BJ (cell line): Measurements from ENCODE around the gene TVP23C. TPM values are rescaled to one million over a fixed set of nuclear protein-coding genes. Genes with fewer than 3 reads are reported as not detected.
A peak's percentile ranks its signal among the peaks of the same experiment; 100 is the strongest.

Experiments
- CTCF ChIA-PET: fragments of 350-600 bp; formaldehyde crosslinking; extraction: SDS; loops from one replicate; lab custom pipeline; 2021; ENCODE audit warnings: antibody characterized with exemption, inconsistent platforms; lab: Yijun Ruan, JAX
- POLR2A ChIA-PET: fragments of 300-600 bp; sonication (Branson Sonifier 250); formaldehyde crosslinking; extraction: SDS; loops from one replicate; lab custom pipeline; 2021; ENCODE audit warnings: antibody characterized with exemption; lab: Charles Lee
- DNase-seq: peaks from one replicate; pipeline ENCODE4 v3.0.0-alpha.2; 2011; ENCODE audit warnings: low read depth
- H3K27me3 ChIP-seq: 2 replicates; pipeline ENCODE4 v1.6.0; 2011; ENCODE audit warnings: low read length; ENCODE audit not compliant: control insufficient read depth, insufficient read depth
- H3K36me3 ChIP-seq: 2 replicates; pipeline ENCODE4 v1.5.1; 2011; ENCODE audit warnings: low read length; ENCODE audit not compliant: control insufficient read depth, insufficient read depth
- H3K4me3 ChIP-seq: 2 replicates; pipeline ENCODE4 v1.5.1; 2011; ENCODE audit warnings: low read depth, mild to moderate bottlenecking, control low read depth, low read length
- polyA plus RNA-seq: library from polyadenylated mRNA; depleted of rRNA; stranded (reverse); fragments of >200 nt; gene quantifications from 2 replicates; pipeline ENCODE4 v1.2.3, GENCODE V29; 2011
- TF ChIP-seq, protein P1 (sequence below): IDR thresholded peaks from 2 replicates; pipeline ENCODE4 v1.5.1; 2011; ENCODE audit warnings: low read depth, mild to moderate bottlenecking, control low read depth, inconsistent platforms, low read length, moderate library complexity; ENCODE audit not compliant: insufficient read depth

Gene TVP23C
- polyA plus RNA-seq, 1 experiment: 5.8 TPM

DNA sequence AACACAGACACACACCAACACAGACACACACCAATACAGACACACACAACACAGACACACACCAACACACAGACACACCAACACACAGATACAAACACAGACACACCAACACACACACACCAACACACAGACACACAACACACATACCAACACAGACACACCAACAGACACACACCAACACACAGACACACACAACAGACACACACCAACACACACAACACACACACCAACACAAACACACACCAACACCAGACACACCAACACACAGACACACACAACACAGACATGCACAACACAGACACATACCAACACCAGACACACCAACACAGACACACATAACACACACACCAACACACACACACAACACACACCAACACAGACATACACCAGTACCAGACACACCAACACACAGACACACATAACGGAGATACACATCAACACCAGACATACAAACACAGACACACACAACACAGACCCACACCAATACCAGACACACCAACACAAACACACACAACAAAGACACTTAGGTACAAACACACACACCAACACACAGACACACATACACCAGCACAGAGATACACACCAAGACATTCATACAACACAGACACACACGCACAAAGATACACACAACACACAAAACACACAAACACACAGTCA, 98.1 kb downstream of the TVP23C start:
- H3K36me3 ChIP-seq: no peaks in the 10 kb centered on the region
- CTCF ChIA-PET: no interaction called here
- no peak overlapping the region for H3K4me3 ChIP-seq
- POLR2A ChIA-PET: no interaction called here
- H3K27me3 ChIP-seq: no peaks in the 10 kb centered on the region
- DNase-seq: no peak
- TF ChIP-seq, protein P1, sequence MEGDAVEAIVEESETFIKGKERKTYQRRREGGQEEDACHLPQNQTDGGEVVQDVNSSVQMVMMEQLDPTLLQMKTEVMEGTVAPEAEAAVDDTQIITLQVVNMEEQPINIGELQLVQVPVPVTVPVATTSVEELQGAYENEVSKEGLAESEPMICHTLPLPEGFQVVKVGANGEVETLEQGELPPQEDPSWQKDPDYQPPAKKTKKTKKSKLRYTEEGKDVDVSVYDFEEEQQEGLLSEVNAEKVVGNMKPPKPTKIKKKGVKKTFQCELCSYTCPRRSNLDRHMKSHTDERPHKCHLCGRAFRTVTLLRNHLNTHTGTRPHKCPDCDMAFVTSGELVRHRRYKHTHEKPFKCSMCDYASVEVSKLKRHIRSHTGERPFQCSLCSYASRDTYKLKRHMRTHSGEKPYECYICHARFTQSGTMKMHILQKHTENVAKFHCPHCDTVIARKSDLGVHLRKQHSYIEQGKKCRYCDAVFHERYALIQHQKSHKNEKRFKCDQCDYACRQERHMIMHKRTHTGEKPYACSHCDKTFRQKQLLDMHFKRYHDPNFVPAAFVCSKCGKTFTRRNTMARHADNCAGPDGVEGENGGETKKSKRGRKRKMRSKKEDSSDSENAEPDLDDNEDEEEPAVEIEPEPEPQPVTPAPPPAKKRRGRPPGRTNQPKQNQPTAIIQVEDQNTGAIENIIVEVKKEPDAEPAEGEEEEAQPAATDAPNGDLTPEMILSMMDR: no peak

DNA sequence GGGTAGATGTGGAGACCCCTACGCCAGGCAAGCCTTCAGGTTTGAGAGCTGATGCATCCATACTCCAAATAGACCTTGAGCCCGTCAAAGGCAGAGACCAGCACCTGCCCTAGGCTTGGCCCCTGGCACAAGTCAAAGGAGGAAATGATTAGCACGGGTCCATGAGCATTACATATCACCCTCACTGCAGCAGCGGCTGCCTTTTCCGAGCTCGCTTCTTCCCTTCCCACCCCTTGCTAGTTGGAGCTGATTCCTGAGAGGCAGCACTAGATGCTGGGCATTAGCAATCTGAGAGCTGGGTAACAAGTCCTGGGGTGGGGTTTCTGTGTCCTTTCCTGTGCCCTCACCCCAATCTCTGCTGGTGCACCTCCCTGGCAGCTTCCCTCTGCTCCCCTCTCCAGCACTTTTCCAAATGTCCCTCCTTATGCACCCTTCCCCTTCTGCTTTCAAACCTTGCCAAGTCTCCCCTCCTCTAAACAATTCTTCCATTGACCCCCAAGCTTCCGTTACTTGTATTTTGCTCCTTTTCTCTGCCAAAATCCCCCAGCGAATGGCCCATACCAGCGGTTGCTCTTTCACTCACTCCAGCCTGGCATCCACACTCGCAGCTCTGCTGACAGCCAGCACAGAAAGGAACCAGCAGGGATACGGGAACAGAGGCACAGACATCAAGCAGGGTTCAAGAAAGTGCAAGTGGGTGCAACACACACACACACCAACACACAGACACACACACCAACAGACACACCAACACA, 98.9 kb downstream of the TVP23C start:
- no peak overlapping the region for H3K4me3 ChIP-seq
- ChIA-PET CTCF (interaction anchor here (0.5 to 1.4 kb wide), 4 partner anchors 11 to 206 kb away, joined by 3 to 6 read pairs (median 4); no protein-coding TSS in a partner anchor), POLR2A (no interaction called here)
- H3K36me3 ChIP-seq: no peaks in the 10 kb centered on the region
- TF ChIP-seq, protein P1: no peak
- no peaks in the 10 kb centered on the region for H3K27me3 ChIP-seq
- no peak for DNase-seq

DNA sequence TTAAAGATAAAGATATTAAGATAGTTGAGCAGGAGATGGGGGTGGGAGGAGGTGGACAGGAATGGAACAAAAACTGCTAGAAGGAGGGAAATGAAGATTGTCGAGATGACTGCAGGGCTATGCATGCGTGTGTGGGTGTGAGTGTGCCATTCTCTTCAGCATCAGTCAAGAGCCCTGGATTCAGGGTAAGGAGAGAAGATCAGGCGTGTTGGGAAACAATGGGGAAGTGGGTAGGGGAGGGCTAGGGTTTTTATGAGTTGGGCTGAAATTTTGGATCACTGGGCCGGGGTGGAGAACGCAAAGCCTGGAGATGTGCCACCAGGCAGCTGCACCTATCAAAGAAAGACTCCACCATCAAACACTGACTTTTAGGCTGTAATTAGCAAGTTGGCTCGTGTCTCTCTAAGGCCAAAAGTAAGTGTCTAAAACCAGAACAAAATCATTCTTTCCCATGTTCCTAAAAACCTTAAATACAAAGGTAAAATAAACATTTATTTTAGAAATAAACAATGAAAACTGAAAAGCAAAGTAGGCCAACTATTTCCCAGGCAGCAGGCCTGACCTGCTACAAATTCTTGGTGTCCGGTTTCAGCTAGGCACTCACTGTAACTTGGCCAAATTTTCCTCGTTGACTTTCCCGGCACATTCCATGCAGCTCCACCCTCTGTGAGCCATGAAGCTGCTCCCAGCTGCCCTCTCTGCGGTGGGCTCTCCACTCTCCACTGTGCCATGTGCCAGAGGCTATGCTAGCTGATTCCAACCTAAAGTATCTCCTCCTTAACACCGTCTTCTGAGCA, 100.1 kb downstream of the TVP23C start:
- Histone ChIP-seq H3K4me3 (no peak overlapping the region), H3K27me3 (no peaks in the 10 kb centered on the region), H3K36me3 (no peaks in the 10 kb centered on the region)
- TF ChIP-seq, protein P1: no peak
- CTCF ChIA-PET: interaction anchor here (0.6 to 1.4 kb wide), 8 partner anchors 9 to 205 kb away, joined by 3 to 6 read pairs (median 4); no protein-coding TSS in a partner anchor
- DNase-seq: peak; percentile 74
- POLR2A ChIA-PET: no interaction called here

DNA sequence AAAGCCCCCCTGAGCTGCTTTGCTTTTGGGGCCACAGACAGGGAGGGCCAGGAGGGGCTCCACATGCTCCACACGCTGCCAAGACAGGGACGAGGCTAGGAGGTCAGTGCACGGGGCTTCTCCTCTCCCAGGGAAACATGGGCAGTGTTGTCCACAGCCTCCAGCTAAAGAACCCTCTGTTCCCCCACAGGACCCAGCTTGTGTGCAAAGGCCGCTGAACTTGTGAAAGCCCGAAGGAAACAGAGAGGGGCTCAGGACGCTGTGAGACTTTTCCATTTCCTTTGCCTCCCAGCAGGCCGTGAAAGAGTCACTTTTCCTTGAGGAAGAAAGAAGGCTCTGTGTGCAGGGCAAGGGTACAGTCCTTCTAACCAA, 105.6 kb downstream of the TVP23C start:
- no peaks in the 10 kb centered on the region for H3K27me3 ChIP-seq
- TF ChIP-seq, protein P1: no peak
- H3K4me3 ChIP-seq: no peak overlapping the region
- POLR2A ChIA-PET: interaction anchor here (1.2 kb wide), 1 partner anchor 194 kb away, joined by 6 read pairs; no protein-coding TSS in a partner anchor
- H3K36me3 ChIP-seq: no peaks in the 10 kb centered on the region
- CTCF ChIA-PET: interaction anchor here (0.7 to 3.9 kb wide), 20 partner anchors 18 to 234 kb away, joined by 3 to 21 read pairs (median 4); no protein-coding TSS in a partner anchor
- DNase-seq: no peak
